OCI-LY7 (cell line): ENCODE data around the gene CTNND2. TPM values are rescaled to one million over a fixed set of nuclear protein-coding genes. Genes with fewer than 3 reads are reported as not detected.

Experiments used
- BruUV-seq: library from RNA; stranded (reverse); fragments of 400-500 nt; replicated peaks from 2 replicates; lab custom pipeline; 2021; lab: Mats Ljungman, UMichigan
- CTCF ChIA-PET: fragments of 300-600 bp; sonication (Branson Sonifier 250); formaldehyde crosslinking; loops from one replicate; lab custom pipeline; 2022; ENCODE audit warnings: antibody characterized with exemption; ENCODE audit not compliant: unreplicated experiment; lab: Charles Lee
- POLR2A ChIA-PET: fragments of 300-600 bp; sonication (Branson Sonifier 250); formaldehyde crosslinking; loops from one replicate; lab custom pipeline; 2022; ENCODE audit warnings: antibody characterized with exemption; lab: Charles Lee
- DNase-seq: peaks from one replicate; pipeline ENCODE4 v3.0.0-alpha.2; 2015; ENCODE audit warnings: low spot score
- H2AFZ ChIP-seq: fragments of 200-600 bp; sonication (generic), shearing (Covaris generic); 2 replicates; pipeline ENCODE4 v1.6.1; 2014; ENCODE audit warnings: mild to moderate bottlenecking, antibody characterized with exemption, low read length, moderate library complexity
- H3K27ac ChIP-seq: fragments of 200-600 bp; sonication (generic); 2 replicates; pipeline ENCODE4 v1.5.1; 2014; ENCODE audit warnings: mixed run types, low read depth, mild to moderate bottlenecking, moderate library complexity, low read length, inconsistent platforms; ENCODE audit not compliant: poor library complexity, severe bottlenecking
- H3K36me3 ChIP-seq: fragments of 200-600 bp; sonication (generic); 2 replicates; pipeline ENCODE4 v1.6.1; 2014; ENCODE audit warnings: mild to moderate bottlenecking, antibody characterized with exemption, low read length, moderate library complexity, mixed read lengths; ENCODE audit not compliant: insufficient read depth
- H3K4me1 ChIP-seq: fragments of 200-600 bp; sonication (generic); 2 replicates; pipeline ENCODE4 v1.5.1; 2014; ENCODE audit warnings: mild to moderate bottlenecking, low read length; ENCODE audit not compliant: insufficient read depth, poor library complexity, severe bottlenecking
- H3K4me2 ChIP-seq: fragments of 200-600 bp; sonication (generic); 2 replicates; pipeline ENCODE4 v1.6.1; 2014; ENCODE audit warnings: mild to moderate bottlenecking, low read length
- H3K4me3 ChIP-seq: fragments of 200-600 bp; sonication (generic); 2 replicates; pipeline ENCODE4 v1.5.1; 2014; ENCODE audit warnings: mild to moderate bottlenecking, low read depth, low read length; ENCODE audit not compliant: poor library complexity, severe bottlenecking
- H3K79me2 ChIP-seq: fragments of 200-600 bp; sonication (generic); 2 replicates; pipeline ENCODE4 v1.6.1; 2016; ENCODE audit warnings: low read depth, mild to moderate bottlenecking, low read length, moderate library complexity, mixed read lengths; ENCODE audit not compliant: insufficient read depth
- H3K9me2 ChIP-seq: fragments of 200-600 bp; sonication (generic); 2 replicates; pipeline ENCODE4 v1.6.1; 2016; ENCODE audit warnings: mild to moderate bottlenecking, low read length, mixed read lengths; ENCODE audit not compliant: insufficient read depth
- H3K9me3 ChIP-seq: fragments of 200-600 bp; sonication (generic); 2 replicates; pipeline ENCODE4 v1.6.1; 2014; ENCODE audit warnings: mild to moderate bottlenecking, mixed run types, low read length, mixed read lengths
- H4K20me1 ChIP-seq: fragments of 200-600 bp; sonication (generic); 2 replicates; pipeline ENCODE4 v1.6.1; 2014; ENCODE audit warnings: mild to moderate bottlenecking, antibody characterized with exemption, low read length, moderate library complexity, mixed read lengths; ENCODE audit not compliant: insufficient read depth
- CTCF ChIP-seq: fragments of 200-600 bp; sonication (generic); conservative IDR thresholded peaks from 2 replicates; pipeline ENCODE4 v1.5.1; 2014; ENCODE audit warnings: mild to moderate bottlenecking, antibody characterized with exemption, low read length, moderate library complexity, mixed read lengths
- EZH2phosphoT487 ChIP-seq: fragments of 200-600 bp; sonication (generic); IDR thresholded peaks from 2 replicates; pipeline ENCODE4 v1.6.1; 2018; ENCODE audit warnings: low read depth, borderline replicate concordance, mild to moderate bottlenecking, mixed run types, antibody characterized with exemption, low read length, moderate library complexity, mixed read lengths
- intact Hi-C: fragments of 100-400 bp; cut with micrococcal nuclease; formaldehyde crosslinking; loops from one replicate; pipeline ENCODE4 v1.10.0; 2022; ENCODE audit not compliant: unreplicated experiment
- total RNA-seq, 2 experiments: library from RNA; depleted of rRNA in 1 of 2; stranded (reverse); fragments of >200 nt in 1 of 2; shearing (Covaris generic) in 1 of 2; gene quantifications; 2 replicates each; pipeline ENCODE4 v1.2.3, GENCODE V29; 2014 to 2022

The CTNND2 gene
- total RNA-seq, 2 experiments from 2014 or later, result not detected

GRCh38 chr5:10936081-10936855 lies 968.0 kb downstream of the CTNND2 start:
- H3K79me2 ChIP-seq, result no peaks in the 10 kb centered on the region
- intact Hi-C loops, result no loop called here
- no peaks in the 10 kb centered on the region for H3K9me3 ChIP-seq
- H3K9me2 ChIP-seq, result no peaks in the 10 kb centered on the region
- no peak overlapping the region for H3K27ac ChIP-seq
- no peak overlapping the region for H3K4me2 ChIP-seq
- no peaks in the 10 kb centered on the region for H3K36me3 ChIP-seq
- DNase-seq, result no peak
- CTCF ChIA-PET, result no interaction called here
- H3K4me3 ChIP-seq, result no peak overlapping the region
- TF ChIP-seq EZH2phosphoT487 (no peak), CTCF (no peak)
- POLR2A ChIA-PET, result no interaction called here
- no peak overlapping the region for H2AFZ ChIP-seq
- no TSS peak for BruUV-seq
- no peaks in the 10 kb centered on the region for H3K4me1 ChIP-seq
- no peaks in the 10 kb centered on the region for H4K20me1 ChIP-seq

DNA sequence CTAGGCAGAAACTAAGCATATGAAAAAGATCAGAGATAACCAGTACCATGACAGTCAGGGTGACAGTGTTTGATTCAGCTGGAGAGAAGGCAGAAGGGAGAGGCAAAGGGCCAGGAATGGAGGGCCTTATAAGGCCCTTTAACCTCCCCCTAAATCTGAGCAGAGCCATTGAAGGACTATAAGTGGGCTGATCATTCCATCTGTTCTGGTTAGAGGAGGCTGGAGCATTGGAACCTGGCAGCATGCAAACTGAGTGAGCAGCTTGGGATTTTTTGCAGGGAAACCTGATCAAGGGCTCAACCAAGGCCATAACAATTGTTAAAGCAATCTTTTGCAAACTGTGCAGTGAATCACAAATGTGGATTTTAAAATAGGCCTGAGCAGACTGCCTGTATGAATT lies 968.7 kb downstream of the CTNND2 start:
- Histone ChIP-seq H3K4me1 (no peaks in the 10 kb centered on the region), H3K4me3 (no peak overlapping the region), H3K9me2 (no peaks in the 10 kb centered on the region), H2AFZ (no peak overlapping the region), H3K9me3 (no peaks in the 10 kb centered on the region), H3K4me2 (no peak overlapping the region), H3K79me2 (no peaks in the 10 kb centered on the region), H3K27ac (no peak overlapping the region), H4K20me1 (no peaks in the 10 kb centered on the region), H3K36me3 (no peaks in the 10 kb centered on the region)
- TF ChIP-seq EZH2phosphoT487 (no peak), CTCF (no peak)
- intact Hi-C loops, result no loop called here
- BruUV-seq, result no TSS peak
- ChIA-PET POLR2A (no interaction called here), CTCF (no interaction called here)
- DNase-seq, result no peak

- TF ChIP-seq CTCF, result no peak
- Histone ChIP-seq H3K9me3 (no peaks in the 10 kb centered on the region), H3K4me2 (no peak overlapping the region), H3K9me2 (no peaks in the 10 kb centered on the region), H2AFZ (no peak overlapping the region), H3K79me2 (no peaks in the 10 kb centered on the region), H4K20me1 (no peaks in the 10 kb centered on the region), H3K4me3 (no peak overlapping the region), H3K36me3 (no peaks in the 10 kb centered on the region), H3K27ac (no peak overlapping the region), H3K4me1 (no peaks in the 10 kb centered on the region)
- DNase-seq, result no peak
- ChIA-PET POLR2A (interaction anchor here (1.3 kb wide), 1 partner anchor 11 kb away, joined by 4 read pairs; no protein-coding TSS in a partner anchor), CTCF (no interaction called here)
- BruUV-seq, result no TSS peak
- intact Hi-C loops, result no loop called here
These were observed 969.4 kb downstream of the CTNND2 start for GRCh38 chr5:10934783-10935355.
